Activated B cell treated with CpG ODN at 0.5 μM for 24 hours (primary cell): Measurements from ENCODE around the gene DRGX. TPM values are rescaled to one million over a fixed set of nuclear protein-coding genes. Genes with fewer than 3 reads are reported as not detected.

Experiments used
- ATAC-seq: fragments of 200-7000 bp; cut with Tn5 transposase; one replicate; pipeline ENCODE4 v1.10.0; 2021; ENCODE audit warnings: low read depth, mild to moderate bottlenecking, moderate library complexity
- CTCF ChIA-PET: fragments of 350-600 bp; sonication (Branson Sonifier 250); formaldehyde crosslinking; loops from one replicate; lab custom pipeline; 2021; ENCODE audit warnings: antibody characterized with exemption; lab: Charles Lee
- POLR2A ChIA-PET: fragments of 350-600 bp; sonication (Branson Sonifier 250); formaldehyde crosslinking; loops from one replicate; lab custom pipeline; 2021; ENCODE audit warnings: antibody characterized with exemption; lab: Charles Lee
- DNase-seq: peaks from one replicate; pipeline ENCODE4 v3.0.0; 2022
- H3K27ac Mint-ChIP-seq: one replicate; pipeline ENCODE4 v1.8.0; 2020; ENCODE audit warnings: mixed read lengths
- H3K27me3 Mint-ChIP-seq: one replicate; pipeline ENCODE4 v1.8.0; 2021; ENCODE audit warnings: mixed read lengths
- H3K36me3 Mint-ChIP-seq: one replicate; pipeline ENCODE4 v1.8.0; 2021; ENCODE audit warnings: low read depth, mixed read lengths
- H3K4me1 Mint-ChIP-seq: one replicate; pipeline ENCODE4 v1.8.0; 2021; ENCODE audit warnings: mixed read lengths
- H3K4me3 Mint-ChIP-seq: one replicate; pipeline ENCODE4 v1.8.0; 2020; ENCODE audit warnings: mild to moderate bottlenecking, mixed read lengths
- H3K9me3 Mint-ChIP-seq: one replicate; pipeline ENCODE4 v1.8.0; 2020; ENCODE audit warnings: mixed read lengths
- CTCF ChIP-seq: fragments of 200-600 bp; IDR thresholded peaks from one replicate; pipeline ENCODE4 v1.8.0; 2022; ENCODE audit warnings: antibody characterized with exemption, mild to moderate bottlenecking
- intact Hi-C: fragments of 100-400 bp; cut with micrococcal nuclease; formaldehyde crosslinking; loops from one replicate; pipeline ENCODE4 v1.15.1; 2024
- total RNA-seq: library from RNA; stranded (reverse); gene quantifications from 2 replicates; pipeline ENCODE4 v1.2.3, GENCODE V29; 2022

The DRGX gene
- total RNA-seq, 1 donor from 2014 or later, result not detected

- POLR2A ChIA-PET, result no interaction called here
Observed at GRCh38 chr10:49370326-49371100, 25.4 kb downstream of the DRGX start.

GRCh38 chr10:49369216-49370162 lies 26.4 kb downstream of the DRGX start:
- no peak for ATAC-seq
- no peak overlapping the region for H3K27ac Mint-ChIP-seq
- no peaks in the 10 kb centered on the region for H3K36me3 Mint-ChIP-seq
- DNase-seq, result no peak
- ChIA-PET POLR2A (no interaction called here), CTCF (no interaction called here)
- intact Hi-C loops, result no loop called here
- H3K4me1 Mint-ChIP-seq, result no peaks in the 10 kb centered on the region
- no peak for TF ChIP-seq CTCF
- H3K9me3 Mint-ChIP-seq, result no peaks in the 10 kb centered on the region
- peaks cover 14% of the 10 kb centered on the region for H3K27me3 Mint-ChIP-seq
- H3K4me3 Mint-ChIP-seq, result no peak overlapping the region

More at GRCh38 chr10:49370326-49371100, 25.4 kb downstream of the DRGX start:
- no peaks in the 10 kb centered on the region for H3K36me3 Mint-ChIP-seq
- H3K27me3 Mint-ChIP-seq, result peaks cover 14% of the 10 kb centered on the region
- H3K9me3 Mint-ChIP-seq, result no peaks in the 10 kb centered on the region
- no peak for TF ChIP-seq CTCF
- no peak overlapping the region for H3K4me3 Mint-ChIP-seq
- CTCF ChIA-PET, result no interaction called here
- no peak for DNase-seq
- H3K27ac Mint-ChIP-seq, result no peak overlapping the region
- H3K4me1 Mint-ChIP-seq, result no peaks in the 10 kb centered on the region
- intact Hi-C loops, result no loop called here
- ATAC-seq, result no peak

- intact Hi-C loops, result no loop called here
- ATAC-seq (no peak), DNase-seq (no peak)
- Mint-ChIP-seq H3K9me3 (no peaks in the 10 kb centered on the region), H3K4me3 (no peak overlapping the region), H3K36me3 (no peaks in the 10 kb centered on the region), H3K4me1 (no peaks in the 10 kb centered on the region), H3K27ac (no peak overlapping the region), H3K27me3 (peaks cover 12% of the 10 kb centered on the region)
- TF ChIP-seq CTCF, result no peak
- CTCF ChIA-PET, result no interaction called here
- POLR2A ChIA-PET, result no interaction called here
Observed at GRCh38 chr10:49368256-49368655, 27.6 kb downstream of the DRGX start.

GRCh38 chr10:49367600-49367999 lies 28.3 kb downstream of the DRGX start:
- ChIA-PET CTCF (no interaction called here), POLR2A (no interaction called here)
- Mint-ChIP-seq H3K4me3 (no peak overlapping the region), H3K4me1 (peaks cover 5% of the 10 kb centered on the region), H3K9me3 (no peaks in the 10 kb centered on the region), H3K27me3 (peaks cover 12% of the 10 kb centered on the region), H3K27ac (no peak overlapping the region), H3K36me3 (no peaks in the 10 kb centered on the region)
- DNase-seq, result no peak
- no peak for ATAC-seq
- intact Hi-C loops, result no loop called here
- no peak for TF ChIP-seq CTCF

GRCh38 chr10:49366460-49366859 lies 29.4 kb downstream of the DRGX start:
- DNase-seq (no peak), ATAC-seq (no peak)
- no peaks in the 10 kb centered on the region for H3K9me3 Mint-ChIP-seq
- peaks cover 12% of the 10 kb centered on the region for H3K27me3 Mint-ChIP-seq
- H3K27ac Mint-ChIP-seq, result no peak overlapping the region
- H3K4me1 Mint-ChIP-seq, result peaks cover 12% of the 10 kb centered on the region
- CTCF ChIA-PET, result no interaction called here
- no peaks in the 10 kb centered on the region for H3K36me3 Mint-ChIP-seq
- POLR2A ChIA-PET, result no interaction called here
- intact Hi-C loops, result no loop called here
- no peak for TF ChIP-seq CTCF
- no peak overlapping the region for H3K4me3 Mint-ChIP-seq
